GM21619 (cell line): Measurements from ENCODE around the gene SYNPO2L.
"Not testable (repeated sequence)": the region's sequence is repeated elsewhere in the genome, so short reads cannot be mapped to it uniquely, and the experiment has no call there.

ENCODE experiments used
- ATAC-seq: cut with Tn5 transposase; IDR thresholded peaks from one replicate; pipeline ENCODE4 v1.9.1; 2021; ENCODE audit not compliant: unreplicated experiment

The SYNPO2L gene, protein sequence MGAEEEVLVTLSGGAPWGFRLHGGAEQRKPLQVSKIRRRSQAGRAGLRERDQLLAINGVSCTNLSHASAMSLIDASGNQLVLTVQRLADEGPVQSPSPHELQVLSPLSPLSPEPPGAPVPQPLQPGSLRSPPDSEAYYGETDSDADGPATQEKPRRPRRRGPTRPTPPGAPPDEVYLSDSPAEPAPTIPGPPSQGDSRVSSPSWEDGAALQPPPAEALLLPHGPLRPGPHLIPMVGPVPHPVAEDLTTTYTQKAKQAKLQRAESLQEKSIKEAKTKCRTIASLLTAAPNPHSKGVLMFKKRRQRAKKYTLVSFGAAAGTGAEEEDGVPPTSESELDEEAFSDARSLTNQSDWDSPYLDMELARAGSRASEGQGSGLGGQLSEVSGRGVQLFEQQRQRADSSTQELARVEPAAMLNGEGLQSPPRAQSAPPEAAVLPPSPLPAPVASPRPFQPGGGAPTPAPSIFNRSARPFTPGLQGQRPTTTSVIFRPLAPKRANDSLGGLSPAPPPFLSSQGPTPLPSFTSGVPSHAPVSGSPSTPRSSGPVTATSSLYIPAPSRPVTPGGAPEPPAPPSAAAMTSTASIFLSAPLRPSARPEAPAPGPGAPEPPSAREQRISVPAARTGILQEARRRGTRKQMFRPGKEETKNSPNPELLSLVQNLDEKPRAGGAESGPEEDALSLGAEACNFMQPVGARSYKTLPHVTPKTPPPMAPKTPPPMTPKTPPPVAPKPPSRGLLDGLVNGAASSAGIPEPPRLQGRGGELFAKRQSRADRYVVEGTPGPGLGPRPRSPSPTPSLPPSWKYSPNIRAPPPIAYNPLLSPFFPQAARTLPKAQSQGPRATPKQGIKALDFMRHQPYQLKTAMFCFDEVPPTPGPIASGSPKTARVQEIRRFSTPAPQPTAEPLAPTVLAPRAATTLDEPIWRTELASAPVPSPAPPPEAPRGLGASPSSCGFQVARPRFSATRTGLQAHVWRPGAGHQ

DNA sequence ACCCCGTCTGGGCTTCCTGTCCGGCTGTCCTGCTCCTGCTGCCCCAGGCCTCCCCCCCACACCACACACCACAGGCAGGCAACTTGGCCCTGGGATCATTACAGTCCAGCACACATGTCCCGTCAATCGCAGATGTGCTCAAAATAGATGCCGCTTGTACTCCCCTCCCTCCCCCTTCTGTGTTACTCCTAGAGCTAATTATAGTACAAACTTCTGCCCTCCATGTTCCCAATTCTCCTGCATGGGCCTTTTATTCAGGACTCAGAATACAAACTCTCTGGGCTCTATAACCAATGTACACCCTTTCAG lies at the start of gene SYNPO2L:
SYNPO2L (minus strand) TSS at position 40 of the 309 bp plus-strand sequence. CDS start 107 bp downstream, outside the sequence.
- no peak for ATAC-seq

DNA sequence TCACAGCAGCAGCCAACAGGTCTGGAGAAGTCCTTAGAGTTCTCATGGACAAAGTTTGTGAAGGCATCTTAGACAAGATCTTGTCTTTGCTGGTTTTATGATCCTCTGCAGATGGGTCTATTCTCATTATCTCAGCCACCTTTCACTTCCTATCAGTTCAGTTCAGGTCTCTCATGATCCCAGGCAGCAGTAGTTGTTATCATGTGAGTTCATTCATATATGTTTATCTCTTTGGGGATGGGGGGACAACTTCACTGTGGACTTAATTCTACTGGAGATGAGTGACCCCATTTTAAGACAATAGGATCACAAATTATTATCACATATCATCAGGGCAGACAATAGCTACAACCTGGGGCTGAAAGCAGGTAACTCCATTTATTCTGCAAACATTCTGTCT lies 48.1 kb upstream of the SYNPO2L start:
- ATAC-seq = not testable (repeated sequence)

DNA sequence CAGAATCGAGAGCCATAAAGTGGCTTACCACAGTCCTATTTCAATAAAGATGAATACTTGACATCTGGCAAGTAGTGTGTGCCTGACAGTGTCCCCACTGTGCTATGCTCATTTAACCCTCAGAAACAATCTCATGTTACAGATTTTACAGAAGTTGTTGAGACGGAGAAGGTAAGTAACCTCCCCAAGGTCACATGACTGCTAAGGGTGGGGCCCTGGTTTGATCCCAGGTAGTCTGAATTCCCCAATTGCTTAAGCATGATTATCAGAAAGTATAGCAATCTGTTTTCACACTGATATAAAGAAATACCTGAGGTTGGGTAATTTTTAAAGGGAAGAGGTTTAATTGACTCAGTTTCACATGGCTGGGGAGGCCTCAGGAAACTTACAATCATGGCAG lies 43.0 kb upstream of the SYNPO2L start:
- not testable (repeated sequence) for ATAC-seq

DNA sequence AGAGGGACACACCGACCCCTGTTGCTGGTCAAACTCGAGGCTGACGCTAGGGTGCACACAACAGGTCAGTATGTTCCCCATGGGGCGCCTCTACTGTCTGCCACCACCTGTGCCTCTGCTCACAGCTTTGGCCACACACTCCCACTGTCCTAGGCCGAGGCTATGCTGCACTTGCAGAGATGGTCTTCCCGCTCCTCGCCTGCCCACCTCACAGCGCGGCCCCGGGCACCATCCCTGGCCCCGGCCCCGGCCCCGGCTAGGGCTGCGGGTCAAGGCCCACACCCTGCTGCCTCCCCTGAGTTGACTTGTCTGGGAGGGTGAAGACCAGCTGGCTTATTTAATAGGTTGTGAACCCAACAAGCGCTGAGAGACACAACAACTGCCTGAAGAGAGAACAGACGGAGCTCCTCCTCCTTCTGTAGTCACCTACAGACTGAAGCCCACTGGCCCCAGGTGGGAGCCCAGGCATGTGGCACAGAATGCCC lies 41.9 kb upstream of the SYNPO2L start, which contains the start of gene AGAP5:
AGAP5 (minus strand) TSS at position 435 of the 485 bp plus-strand sequence; CDS start at position 81, 354 bp downstream.
- not testable (repeated sequence) for ATAC-seq

DNA sequence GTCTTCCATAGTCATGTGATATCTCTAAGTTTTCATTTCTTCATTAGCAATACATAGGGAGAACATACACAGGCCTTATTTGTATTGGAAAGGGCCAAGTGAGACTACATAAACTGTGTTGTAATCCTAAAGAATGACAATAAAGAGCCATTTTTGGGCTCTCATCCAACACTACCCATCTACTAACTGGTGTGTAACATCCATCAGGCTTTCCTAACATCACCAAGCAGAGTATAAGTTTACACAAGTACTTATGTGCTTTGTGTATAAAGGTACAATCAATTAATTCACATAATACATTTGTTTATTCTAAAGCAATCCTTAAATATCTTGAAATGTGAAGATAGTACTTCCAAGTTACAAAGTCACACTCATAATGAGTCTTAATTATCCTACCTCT lies 39.5 kb upstream of the SYNPO2L start:
- ATAC-seq = not testable (repeated sequence)

DNA sequence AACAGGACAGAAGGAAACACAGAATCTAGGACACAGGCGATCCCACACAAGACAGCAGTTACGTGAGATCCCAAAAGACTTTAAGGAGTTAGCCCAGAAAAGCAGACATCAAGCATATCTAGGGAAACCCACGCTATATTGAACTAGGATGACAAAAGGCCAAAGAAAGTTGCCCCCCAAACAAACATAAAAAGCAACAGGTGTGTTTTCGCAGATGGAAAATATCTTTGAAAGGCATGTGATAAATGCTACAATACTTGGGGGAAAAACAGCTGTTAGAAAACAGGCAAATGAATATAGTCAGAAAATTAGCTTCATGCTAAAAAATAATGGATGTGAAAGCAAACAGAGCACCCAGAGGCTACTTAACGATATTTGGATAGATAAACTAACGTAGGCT lies 34.9 kb upstream of the SYNPO2L start:
- ATAC-seq = not testable (repeated sequence)

DNA sequence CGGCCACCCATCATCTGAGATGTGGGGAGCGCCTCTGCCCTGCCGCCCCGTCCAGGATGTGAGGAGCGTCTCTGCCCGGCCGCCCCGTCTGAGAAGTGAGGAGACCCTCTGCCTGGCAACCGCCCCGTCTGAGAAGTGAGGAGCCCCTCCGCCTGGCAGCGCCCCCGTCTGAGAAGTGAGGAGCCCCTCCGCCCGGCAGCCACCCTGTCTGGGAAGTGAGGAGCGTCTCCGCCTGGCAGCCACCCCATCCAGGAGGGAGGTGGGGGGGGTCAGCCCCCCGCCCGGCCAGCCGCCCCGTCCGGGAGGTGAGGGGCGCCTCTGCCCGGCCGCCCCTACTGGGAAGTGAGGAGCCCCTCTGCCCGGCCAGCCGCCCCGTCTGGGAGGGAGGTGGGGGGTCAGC lies 33.8 kb upstream of the SYNPO2L start:
- ATAC-seq = not testable (repeated sequence)

DNA sequence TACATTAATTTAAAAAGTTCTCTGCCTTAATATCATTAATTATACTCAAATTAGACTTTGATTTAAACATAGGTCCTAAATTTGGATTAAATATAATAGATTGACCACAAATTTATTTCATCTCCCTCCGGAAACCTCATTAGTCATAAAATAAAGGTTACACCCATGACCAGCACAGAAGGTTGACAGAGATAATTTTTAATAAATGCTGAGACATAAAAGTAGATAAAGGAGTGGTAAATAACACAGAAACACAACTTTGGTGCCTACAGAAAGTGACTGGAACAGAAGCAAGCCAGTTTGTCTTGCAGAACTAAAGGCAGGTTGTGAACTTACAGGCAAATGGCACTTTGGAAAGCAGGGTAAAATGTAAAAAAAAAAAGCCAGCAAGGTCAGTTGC lies 31.8 kb upstream of the SYNPO2L start:
- not testable (repeated sequence) for ATAC-seq

DNA sequence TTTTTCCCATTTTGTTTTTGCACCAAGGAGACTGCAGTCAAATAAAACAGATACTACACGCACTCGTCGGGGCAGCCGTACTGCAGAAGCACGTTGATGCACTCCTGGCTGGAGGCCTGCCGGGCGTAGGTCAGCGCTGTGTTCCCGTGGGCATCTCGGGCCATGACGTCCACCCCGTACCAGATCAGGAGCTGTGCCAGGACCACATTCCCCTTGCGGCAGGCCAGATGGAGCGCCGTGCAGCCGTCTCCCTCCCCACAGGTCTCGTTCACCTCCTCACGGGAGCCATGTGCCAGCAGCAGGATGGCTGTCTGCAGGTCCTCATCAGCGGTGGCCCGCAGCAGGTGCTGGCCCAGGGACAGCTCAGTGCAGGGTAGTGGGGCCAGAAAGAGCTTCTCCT lies 18.7 kb upstream of the SYNPO2L start:
- ATAC-seq = not testable (repeated sequence)

DNA sequence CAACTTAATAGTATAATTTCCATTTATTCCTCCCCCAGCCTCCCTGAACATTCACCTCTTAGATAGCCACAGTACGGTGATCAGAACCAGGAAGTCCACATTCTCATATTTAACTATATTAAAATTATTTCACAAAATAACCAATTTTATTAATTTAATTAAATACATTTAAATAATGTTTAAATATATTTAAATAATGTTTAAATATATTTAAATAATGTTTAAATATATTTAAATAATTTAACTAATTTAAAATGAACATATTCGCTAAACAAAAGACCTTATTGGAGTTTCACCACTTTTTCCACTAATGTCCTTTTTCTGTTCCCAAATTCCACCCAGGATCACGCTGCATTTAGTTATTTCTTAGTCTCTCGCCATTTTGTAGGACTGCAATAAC lies 12.5 kb upstream of the SYNPO2L start:
- not testable (repeated sequence) for ATAC-seq

GRCh38 chr10:73666153-73666809 lies 10.5 kb upstream of the SYNPO2L start:
- not testable (repeated sequence) for ATAC-seq

GRCh38 chr10:73665581-73665980 lies 9.8 kb upstream of the SYNPO2L start:
- ATAC-seq = not testable (repeated sequence)

DNA sequence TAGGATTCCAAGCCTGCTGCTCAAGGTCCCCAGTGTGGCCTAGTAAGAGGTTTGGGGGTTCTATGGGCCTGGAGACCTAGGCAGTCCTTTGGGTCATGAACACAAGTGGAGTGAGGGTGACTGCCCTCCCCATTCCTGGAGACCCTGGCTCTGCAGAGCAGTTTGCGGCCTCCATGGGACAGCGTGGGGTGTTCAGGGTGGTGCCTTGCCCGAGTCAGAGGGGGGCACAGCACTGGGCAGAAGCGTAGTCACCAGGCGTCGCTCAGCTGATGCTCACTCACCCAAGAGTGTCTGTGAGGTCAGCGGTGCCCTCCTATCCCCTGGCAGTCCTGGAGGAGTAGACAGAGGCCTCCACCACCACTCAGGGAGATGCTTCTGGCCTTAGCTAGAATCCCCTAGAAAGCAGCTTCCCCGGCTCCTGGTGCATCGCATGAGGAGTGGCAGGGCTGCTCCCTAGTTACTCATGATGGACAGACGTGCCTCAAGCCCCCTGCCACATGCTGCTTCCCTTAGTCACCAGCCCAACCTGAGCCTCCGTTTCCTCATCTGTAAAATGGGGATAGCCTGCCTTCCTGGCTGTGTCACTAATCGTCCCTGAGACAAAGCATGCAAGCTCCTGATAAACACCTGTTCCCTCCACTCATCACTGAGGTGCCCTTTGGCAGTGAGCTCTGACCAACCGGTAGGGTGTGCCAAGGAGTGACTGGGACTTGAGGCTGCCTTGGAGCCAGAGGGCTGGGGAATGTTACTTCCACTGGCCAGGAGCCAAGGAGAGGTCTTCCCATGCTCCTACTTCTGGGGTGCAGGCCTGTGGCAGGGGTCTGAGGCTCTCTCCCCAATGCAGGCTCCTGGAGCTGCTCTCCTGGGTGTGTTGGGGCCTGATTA lies 8.6 kb upstream of the SYNPO2L start:
- ATAC-seq = not testable (repeated sequence)

GRCh38 chr10:73663621-73664020 lies 7.8 kb upstream of the SYNPO2L start:
- ATAC-seq = not testable (repeated sequence)

GRCh38 chr10:73662705-73663104 lies 6.9 kb upstream of the SYNPO2L start:
- ATAC-seq = not testable (repeated sequence)

DNA sequence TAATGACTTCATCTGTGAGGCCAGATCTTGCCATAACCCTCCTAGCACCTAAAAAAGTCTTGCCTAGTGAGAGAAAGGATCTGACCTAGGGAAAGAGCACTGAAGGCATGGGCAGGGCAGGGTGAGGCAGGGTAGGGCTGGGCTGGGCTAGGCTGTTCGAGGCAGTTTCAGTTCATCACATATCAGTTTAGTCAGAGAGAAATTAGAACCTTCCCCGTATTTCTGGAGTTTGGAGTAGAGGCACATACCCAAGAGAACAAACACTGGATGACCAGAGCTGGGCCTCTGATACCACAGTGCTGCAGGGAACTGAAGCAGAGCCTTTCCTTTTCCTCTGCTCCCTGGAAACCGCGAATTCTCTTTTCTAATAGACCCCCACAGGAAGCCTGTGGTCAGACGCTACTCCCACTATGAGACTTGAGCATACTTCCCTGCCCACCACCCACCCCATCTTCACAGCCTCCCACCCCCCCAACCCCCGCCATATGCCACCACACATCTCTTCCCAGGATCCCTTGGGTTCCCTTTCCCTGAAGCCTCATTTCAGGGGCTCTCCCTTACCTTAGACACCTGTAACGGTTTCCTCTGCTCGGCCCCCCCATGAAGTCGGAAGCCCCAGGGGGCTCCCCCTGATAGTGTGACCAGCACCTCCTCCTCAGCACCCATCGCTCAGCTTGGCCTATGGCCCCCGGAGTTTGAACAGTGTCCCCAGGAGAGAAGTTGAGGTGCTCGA lies 406 bp downstream of the SYNPO2L start:
- no peak for ATAC-seq

DNA sequence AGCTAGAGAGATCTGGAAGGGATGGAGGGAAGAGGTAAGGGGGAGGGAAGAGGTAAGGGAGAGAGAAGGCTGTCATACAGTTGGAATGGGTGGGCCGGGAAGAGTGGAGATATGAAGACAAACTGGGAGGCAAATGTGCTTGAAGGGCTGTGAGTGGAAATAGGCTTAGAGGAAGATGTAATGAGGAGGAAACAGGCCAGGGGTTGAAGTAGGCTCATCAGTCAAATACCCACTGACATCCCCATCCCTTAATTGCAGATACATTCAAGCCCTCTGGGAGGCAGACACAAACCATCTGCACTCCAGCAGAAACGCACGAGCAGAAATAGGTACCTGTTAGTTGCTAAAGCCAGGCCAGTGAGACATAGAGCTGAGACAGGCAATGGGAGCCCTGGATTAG lies 2.1 kb downstream of the SYNPO2L start:
- ATAC-seq = no peak

DNA sequence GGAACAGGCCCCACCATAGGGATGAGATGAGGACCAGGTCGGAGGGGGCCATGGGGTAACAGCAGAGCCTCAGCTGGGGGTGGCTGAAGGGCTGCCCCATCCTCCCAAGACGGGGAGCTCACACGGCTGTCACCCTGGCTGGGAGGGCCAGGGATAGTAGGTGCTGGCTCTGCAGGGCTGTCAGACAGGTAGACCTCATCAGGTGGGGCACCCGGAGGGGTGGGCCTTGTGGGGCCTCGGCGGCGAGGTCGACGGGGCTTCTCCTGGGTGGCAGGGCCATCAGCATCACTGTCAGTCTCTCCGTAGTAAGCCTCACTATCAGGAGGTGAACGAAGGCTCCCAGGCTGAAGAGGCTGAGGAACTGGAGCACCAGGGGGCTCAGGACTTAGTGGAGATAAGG lies 2.6 kb downstream of the SYNPO2L start:
- no peak for ATAC-seq
